PFSK-1 (cell line): ENCODE measurements around the gene FUT8.

Experiments used
- FOXP2 ChIP-seq: optimal IDR thresholded peaks from 2 replicates; pipeline ENCODE3; 2011; ENCODE audit warnings: borderline replicate concordance, control low read depth, inconsistent platforms; ENCODE audit not compliant: insufficient read depth; ENCODE audit errors: extremely low read length, extremely low read depth
- POLR2AphosphoS5 ChIP-seq: IDR thresholded peaks from 2 replicates; pipeline ENCODE4 v1.6.1; 2012; ENCODE audit warnings: low read depth, mild to moderate bottlenecking, control low read depth, low read length, moderate library complexity
- SIN3A ChIP-seq: IDR thresholded peaks from 2 replicates; pipeline ENCODE4 v1.6.1; 2012; ENCODE audit warnings: mild to moderate bottlenecking, low read length, moderate library complexity, borderline replicate concordance; ENCODE audit not compliant: insufficient read depth
- TAF1 ChIP-seq: IDR thresholded peaks from 2 replicates; pipeline ENCODE4 v1.6.1; 2012; ENCODE audit warnings: low read length, control low read depth, borderline replicate concordance; ENCODE audit not compliant: insufficient read depth
- TF ChIP-seq, protein P1 (sequence below), 2 experiments: IDR thresholded peaks; 2 replicates each; pipeline versions ENCODE4 v1.6.1 to v1.8.0; 2011 to 2012; ENCODE audit warnings: low read depth in 2 of 2, low read length in 2 of 2, control low read depth in 1 of 2, inconsistent platforms in 1 of 2, mild to moderate bottlenecking in 1 of 2, moderate library complexity in 1 of 2; ENCODE audit not compliant: insufficient read depth in 1 of 2

Gene FUT8

GRCh38 chr14:65550779-65551643, 138.5 kb downstream of the FUT8 start:
- TF ChIP-seq POLR2AphosphoS5 (no peak), FOXP2 (no peak), SIN3A (no peak)
- TF ChIP-seq, protein P1, sequence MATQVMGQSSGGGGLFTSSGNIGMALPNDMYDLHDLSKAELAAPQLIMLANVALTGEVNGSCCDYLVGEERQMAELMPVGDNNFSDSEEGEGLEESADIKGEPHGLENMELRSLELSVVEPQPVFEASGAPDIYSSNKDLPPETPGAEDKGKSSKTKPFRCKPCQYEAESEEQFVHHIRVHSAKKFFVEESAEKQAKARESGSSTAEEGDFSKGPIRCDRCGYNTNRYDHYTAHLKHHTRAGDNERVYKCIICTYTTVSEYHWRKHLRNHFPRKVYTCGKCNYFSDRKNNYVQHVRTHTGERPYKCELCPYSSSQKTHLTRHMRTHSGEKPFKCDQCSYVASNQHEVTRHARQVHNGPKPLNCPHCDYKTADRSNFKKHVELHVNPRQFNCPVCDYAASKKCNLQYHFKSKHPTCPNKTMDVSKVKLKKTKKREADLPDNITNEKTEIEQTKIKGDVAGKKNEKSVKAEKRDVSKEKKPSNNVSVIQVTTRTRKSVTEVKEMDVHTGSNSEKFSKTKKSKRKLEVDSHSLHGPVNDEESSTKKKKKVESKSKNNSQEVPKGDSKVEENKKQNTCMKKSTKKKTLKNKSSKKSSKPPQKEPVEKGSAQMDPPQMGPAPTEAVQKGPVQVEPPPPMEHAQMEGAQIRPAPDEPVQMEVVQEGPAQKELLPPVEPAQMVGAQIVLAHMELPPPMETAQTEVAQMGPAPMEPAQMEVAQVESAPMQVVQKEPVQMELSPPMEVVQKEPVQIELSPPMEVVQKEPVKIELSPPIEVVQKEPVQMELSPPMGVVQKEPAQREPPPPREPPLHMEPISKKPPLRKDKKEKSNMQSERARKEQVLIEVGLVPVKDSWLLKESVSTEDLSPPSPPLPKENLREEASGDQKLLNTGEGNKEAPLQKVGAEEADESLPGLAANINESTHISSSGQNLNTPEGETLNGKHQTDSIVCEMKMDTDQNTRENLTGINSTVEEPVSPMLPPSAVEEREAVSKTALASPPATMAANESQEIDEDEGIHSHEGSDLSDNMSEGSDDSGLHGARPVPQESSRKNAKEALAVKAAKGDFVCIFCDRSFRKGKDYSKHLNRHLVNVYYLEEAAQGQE (IDR thresholded peaks at IDR 0.05; ENCODE audit: insufficient read depth in 1 of 2, low read depth in 2 of 2, low read length in 2 of 2), result no peak

GRCh38 chr14:65552724-65553123, 140.2 kb downstream of the FUT8 start:
- TF ChIP-seq, protein P1 (IDR thresholded peaks at IDR 0.05; ENCODE audit: insufficient read depth in 1 of 2, low read depth in 2 of 2, low read length in 2 of 2), result no peak
- TF ChIP-seq POLR2AphosphoS5 (no peak), SIN3A (no peak), FOXP2 (no peak), TAF1 (no peak)

DNA sequence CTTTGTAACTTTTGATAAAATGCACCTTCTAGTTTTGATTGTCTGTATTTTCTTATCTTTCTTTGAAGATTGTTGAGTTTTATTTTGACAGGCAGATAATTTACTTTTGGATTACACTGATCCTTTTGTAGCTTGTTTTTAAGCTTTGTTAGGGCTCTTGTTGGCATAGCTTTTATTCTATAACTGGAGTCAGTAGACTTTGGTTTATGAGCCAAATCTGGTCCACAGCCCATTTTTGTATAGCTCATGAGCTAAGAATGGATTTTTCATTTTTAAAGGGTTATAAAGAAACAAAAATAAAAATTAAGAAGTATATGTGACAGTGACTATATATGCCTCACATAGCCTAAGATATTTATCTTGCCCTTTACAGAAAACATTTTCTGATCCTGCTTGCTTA, 142.3 kb downstream of the FUT8 start:
- TF ChIP-seq POLR2AphosphoS5 (no peak), TAF1 (no peak)

DNA sequence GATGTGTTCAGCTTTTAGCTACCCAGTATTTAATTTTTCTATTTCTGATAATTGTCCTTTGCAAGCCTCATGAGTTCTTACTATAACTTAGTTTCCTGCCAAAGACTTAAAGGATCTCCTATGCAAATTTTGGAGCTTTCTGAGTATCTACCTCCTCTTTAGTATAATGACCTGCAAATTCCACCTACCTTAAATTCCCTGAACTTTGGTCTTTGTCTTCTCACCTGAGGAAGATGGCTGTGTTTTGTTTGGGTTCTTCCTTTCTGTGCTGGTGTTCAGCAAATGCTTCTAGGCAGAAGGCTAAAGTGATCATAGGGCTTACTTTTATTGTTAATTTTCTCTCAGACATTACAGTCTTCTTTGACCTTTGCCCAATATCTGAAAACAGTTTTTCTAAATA, 142.8 kb downstream of the FUT8 start:
- no peak for TF ChIP-seq SIN3A
- TF ChIP-seq FOXP2, result no peak
- no peak for TF ChIP-seq POLR2AphosphoS5
- TF ChIP-seq, protein P1 (IDR thresholded peaks at IDR 0.05; ENCODE audit: insufficient read depth in 1 of 2, low read depth in 2 of 2, low read length in 2 of 2), result no peak
- TF ChIP-seq TAF1, result no peak

DNA sequence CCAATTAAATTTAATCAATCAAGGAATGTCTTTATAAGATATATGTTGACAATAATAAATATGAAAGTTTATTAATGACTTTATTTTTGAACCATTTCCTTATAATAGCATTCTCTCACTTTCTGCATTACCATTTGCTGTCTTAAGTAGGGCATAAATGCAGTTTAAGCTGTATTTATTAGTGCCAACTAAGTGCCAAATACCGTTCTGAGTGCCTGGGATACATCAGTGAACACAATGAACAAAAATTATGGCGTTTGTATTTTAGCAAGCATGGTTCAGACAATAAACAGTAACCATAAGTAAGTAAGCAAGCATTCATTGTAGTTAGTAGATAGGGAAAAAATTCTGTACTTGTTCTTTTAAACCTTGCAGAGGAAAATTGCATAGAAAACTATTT, 145.8 kb downstream of the FUT8 start:
- TF ChIP-seq POLR2AphosphoS5 (no peak), TAF1 (no peak), FOXP2 (no peak), SIN3A (no peak)
- TF ChIP-seq, protein P1 (IDR thresholded peaks at IDR 0.05; ENCODE audit: insufficient read depth in 1 of 2, low read depth in 2 of 2, low read length in 2 of 2), result no peak
